Middle frontal gyrus (tissue), 1 donor: ENCODE data around the gene GNG12.
"Not testable (repeated sequence)": the region's sequence is repeated elsewhere in the genome, so short reads cannot be mapped to it uniquely, and the experiment has no call there.

Experiments
- DNase-seq: peaks from one replicate; pipeline ENCODE4 v3.0.0-alpha.2; 2015; ENCODE audit warnings: low spot score; ENCODE audit errors: extremely low spot score

The GNG12 gene

GRCh38 chr1:67735206-67735605 is 98.1 kb downstream of the GNG12 start:
- DNase-seq = no peak

GRCh38 chr1:67734323-67734690 is 99.0 kb downstream of the GNG12 start:
- DNase-seq = no peak

- DNase-seq = no peak
Measured at GRCh38 chr1:67733681-67734322, 99.5 kb downstream of the GNG12 start.

- no peak for DNase-seq
Measured at GRCh38 chr1:67732750-67733151, 100.5 kb downstream of the GNG12 start.

GRCh38 chr1:67731322-67731721 is 101.9 kb downstream of the GNG12 start:
- no peak for DNase-seq

GRCh38 chr1:67730312-67730711 is 103.0 kb downstream of the GNG12 start:
- DNase-seq = not testable (repeated sequence)

- no peak for DNase-seq
Measured at GRCh38 chr1:67729872-67730271, 103.4 kb downstream of the GNG12 start.

GRCh38 chr1:67726224-67726623 is 107.0 kb downstream of the GNG12 start:
- DNase-seq = no peak

- no peak for DNase-seq
Measured at GRCh38 chr1:67724928-67725560, 108.2 kb downstream of the GNG12 start.

- DNase-seq = no peak
Measured at GRCh38 chr1:67723620-67724019, 109.6 kb downstream of the GNG12 start.

- DNase-seq = no peak
Measured at GRCh38 chr1:67723126-67723525, 110.1 kb downstream of the GNG12 start.

GRCh38 chr1:67722292-67722944 is 110.8 kb downstream of the GNG12 start:
- no peak for DNase-seq

GRCh38 chr1:67721650-67722291 is 111.5 kb downstream of the GNG12 start:
- no peak for DNase-seq

- no peak for DNase-seq
Measured at GRCh38 chr1:67721112-67721511, 112.2 kb downstream of the GNG12 start.

- no peak for DNase-seq
Measured at GRCh38 chr1:67719329-67720196, 113.7 kb downstream of the GNG12 start.

GRCh38 chr1:67717876-67718275 is 115.4 kb downstream of the GNG12 start:
- DNase-seq = no peak

- DNase-seq = no peak
Measured at GRCh38 chr1:67716800-67717199, 116.5 kb downstream of the GNG12 start.

GRCh38 chr1:67715819-67716218 is 117.4 kb downstream of the GNG12 start:
- no peak for DNase-seq

GRCh38 chr1:67713057-67713846 is 120.0 kb downstream of the GNG12 start:
- no peak for DNase-seq

- no peak for DNase-seq
Measured at GRCh38 chr1:67711855-67712212, 121.4 kb downstream of the GNG12 start.
